Keratinocyte (primary cell): Measurements from ENCODE around the gene EFCAB8. TPM values are rescaled to one million over a fixed set of nuclear protein-coding genes. Genes with fewer than 3 reads are reported as not detected.
"Not testable (repeated sequence)": the region's sequence is repeated elsewhere in the genome, so short reads cannot be mapped to it uniquely, and the experiment has no call there.

Experiments used
- DNase-seq: peaks from one replicate; pipeline ENCODE4 v3.0.0-alpha.2; 2011; ENCODE audit warnings: low read depth, missing footprints, low spot score
- FAIRE-seq: peaks from 2 replicates; lab custom pipeline; 2011; peaks lifted over from hg19 to GRCh38; lab: Jason Lieb, UNC
- H2AFZ ChIP-seq: 2 replicates; pipeline ENCODE4 v1.6.0; 2012; ENCODE audit warnings: low read length, control low read depth, inconsistent platforms; ENCODE audit not compliant: control insufficient read depth
- H3K27ac ChIP-seq: 2 replicates; pipeline ENCODE4 v1.5.1; 2011; ENCODE audit warnings: low read length; ENCODE audit not compliant: control insufficient read depth, insufficient read depth
- H3K27me3 ChIP-seq: 3 replicates; pipeline ENCODE4 v1.6.0; 2011; ENCODE audit warnings: low read length; ENCODE audit not compliant: control insufficient read depth, insufficient read depth; ENCODE audit errors: extremely low read depth
- H3K36me3 ChIP-seq, 2 experiments: 2 replicates in 1 of 2; 3 replicates in 1 of 2; pipeline ENCODE4 v1.5.1; 2011; ENCODE audit warnings: low read length in 2 of 2, mild to moderate bottlenecking in 1 of 2; ENCODE audit not compliant: control insufficient read depth in 2 of 2, insufficient read depth in 2 of 2; ENCODE audit errors: extremely low read depth in 1 of 2
- H3K4me1 ChIP-seq: 3 replicates; pipeline ENCODE4 v1.5.1; 2011; ENCODE audit warnings: low read length; ENCODE audit not compliant: control insufficient read depth, insufficient read depth; ENCODE audit errors: extremely low read depth
- H3K4me2 ChIP-seq: 3 replicates; pipeline ENCODE4 v1.6.0; 2011; ENCODE audit warnings: low read depth, low read length; ENCODE audit not compliant: control insufficient read depth, insufficient read depth; ENCODE audit errors: extremely low read depth
- H3K4me3 ChIP-seq, 3 experiments: fragments of 200-600 bp in 1 of 3; sonication (generic) in 1 of 3; 2 replicates in 2 of 3; 3 replicates in 1 of 3; pipeline ENCODE4 v1.5.1; 2011 to 2016; ENCODE audit warnings: low read length in 3 of 3, mild to moderate bottlenecking in 3 of 3, control low read depth in 2 of 3, inconsistent platforms in 1 of 3, low read depth in 1 of 3, mixed read lengths in 1 of 3, mixed run types in 1 of 3, moderate library complexity in 1 of 3; ENCODE audit not compliant: control insufficient read depth in 2 of 3, insufficient read depth in 2 of 3; ENCODE audit errors: extremely low read depth in 1 of 3
- H3K79me2 ChIP-seq: 2 replicates; pipeline ENCODE4 v1.6.0; 2012; ENCODE audit warnings: low read length; ENCODE audit not compliant: control insufficient read depth, insufficient read depth
- H3K9ac ChIP-seq: 3 replicates; pipeline ENCODE4 v1.6.0; 2011; ENCODE audit warnings: low read length; ENCODE audit not compliant: control insufficient read depth, insufficient read depth; ENCODE audit errors: extremely low read depth
- H3K9me1 ChIP-seq: 3 replicates; pipeline ENCODE4 v1.6.0; 2011; ENCODE audit warnings: low read length; ENCODE audit not compliant: control insufficient read depth, insufficient read depth; ENCODE audit errors: extremely low read depth
- H3K9me3 ChIP-seq: 2 replicates; pipeline ENCODE4 v1.5.1; 2012; ENCODE audit warnings: low read depth, low read length; ENCODE audit not compliant: control insufficient read depth
- H4K20me1 ChIP-seq: 3 replicates; pipeline ENCODE4 v1.6.0; 2011; ENCODE audit warnings: low read length; ENCODE audit not compliant: control insufficient read depth, insufficient read depth; ENCODE audit errors: extremely low read depth
- EZH2 ChIP-seq: IDR thresholded peaks from one replicate; pipeline ENCODE4 v1.6.1; 2012; ENCODE audit warnings: inconsistent platforms, mild to moderate bottlenecking, low read length, moderate library complexity
- dilution Hi-C: fragments of 300-500 bp; cut with MboI; formaldehyde crosslinking; loops from one replicate; pipeline ENCODE4 v1.7.0; 2020; ENCODE audit warnings: low sequenced_read_pairs; ENCODE audit not compliant: extremely low pct_ligation_motif_present
- polyA plus RNA-seq, 5 experiments: library from polyadenylated mRNA; depleted of rRNA in 3 of 5; stranded (reverse) in 3 of 5; stranded (forward) in 1 of 5; unstranded in 1 of 5; fragments of >200 nt; gene quantifications; 1 replicate in 1 of 5; 2 replicates in 3 of 5; 3 replicates in 1 of 5; pipeline versions ENCODE4 v1.2.1 to v1.2.3, GENCODE V29; 2011 to 2012; ENCODE audit warnings: missing spikeins in 2 of 5, low read depth in 1 of 5, low replicate concordance in 1 of 5
- TF ChIP-seq, protein P1 (sequence below), 3 experiments: IDR thresholded peaks in 1 of 3; conservative IDR thresholded peaks in 1 of 3; optimal IDR thresholded peaks in 1 of 3; 2 replicates in 2 of 3; 3 replicates in 1 of 3; pipeline versions ENCODE3 to v1.5.1; 2011; ENCODE audit warnings: low read length in 3 of 3, mild to moderate bottlenecking in 3 of 3, moderate library complexity in 2 of 3, control low read depth in 1 of 3, inconsistent platforms in 1 of 3; ENCODE audit not compliant: insufficient read depth in 2 of 3; ENCODE audit errors: extremely low read depth in 1 of 3

The EFCAB8 gene
- polyA plus RNA-seq, 1 donor (not counting 4 experiments of a cell fraction or from before 2014, with no cell fraction given): 0.03 TPM

DNA sequence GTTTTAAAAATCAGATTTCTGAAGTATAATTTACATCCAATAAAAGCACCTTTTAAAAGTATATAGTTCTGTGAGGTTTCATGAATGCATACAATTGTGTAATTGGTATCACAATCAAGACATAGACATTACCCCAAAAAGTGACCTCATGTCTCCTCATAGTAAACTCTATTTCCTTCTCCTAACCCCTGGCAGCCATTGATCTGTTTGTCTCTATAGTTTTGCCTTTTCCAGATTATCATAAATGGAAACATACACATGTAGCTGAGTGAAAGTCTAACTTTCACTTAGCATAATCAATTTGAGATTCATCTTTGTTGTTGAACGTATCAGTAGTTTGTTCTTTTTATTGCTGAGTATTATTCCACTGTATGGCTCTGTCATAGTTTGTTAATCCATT lies 87.9 kb downstream of the EFCAB8 start:
- H3K4me1 ChIP-seq: no peaks in the 10 kb centered on the region
- TF ChIP-seq, protein P1, sequence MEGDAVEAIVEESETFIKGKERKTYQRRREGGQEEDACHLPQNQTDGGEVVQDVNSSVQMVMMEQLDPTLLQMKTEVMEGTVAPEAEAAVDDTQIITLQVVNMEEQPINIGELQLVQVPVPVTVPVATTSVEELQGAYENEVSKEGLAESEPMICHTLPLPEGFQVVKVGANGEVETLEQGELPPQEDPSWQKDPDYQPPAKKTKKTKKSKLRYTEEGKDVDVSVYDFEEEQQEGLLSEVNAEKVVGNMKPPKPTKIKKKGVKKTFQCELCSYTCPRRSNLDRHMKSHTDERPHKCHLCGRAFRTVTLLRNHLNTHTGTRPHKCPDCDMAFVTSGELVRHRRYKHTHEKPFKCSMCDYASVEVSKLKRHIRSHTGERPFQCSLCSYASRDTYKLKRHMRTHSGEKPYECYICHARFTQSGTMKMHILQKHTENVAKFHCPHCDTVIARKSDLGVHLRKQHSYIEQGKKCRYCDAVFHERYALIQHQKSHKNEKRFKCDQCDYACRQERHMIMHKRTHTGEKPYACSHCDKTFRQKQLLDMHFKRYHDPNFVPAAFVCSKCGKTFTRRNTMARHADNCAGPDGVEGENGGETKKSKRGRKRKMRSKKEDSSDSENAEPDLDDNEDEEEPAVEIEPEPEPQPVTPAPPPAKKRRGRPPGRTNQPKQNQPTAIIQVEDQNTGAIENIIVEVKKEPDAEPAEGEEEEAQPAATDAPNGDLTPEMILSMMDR (optimal IDR thresholded peaks at IDR 0.05 in 1 of 3, IDR thresholded peaks at IDR 0.05 in 1 of 3, conservative IDR thresholded peaks at IDR 0.05 in 1 of 3; ENCODE audit: extremely low read depth in 1 of 3, insufficient read depth in 2 of 3, low read length in 3 of 3): no peak
- no peaks in the 10 kb centered on the region for H3K27me3 ChIP-seq
- no peak overlapping the region for H3K9ac ChIP-seq
- dilution Hi-C loops: no loop called here
- FAIRE-seq: no peak
- H3K9me3 ChIP-seq: no peaks in the 10 kb centered on the region
- no peaks in the 10 kb centered on the region for H3K79me2 ChIP-seq
- H3K9me1 ChIP-seq: no peaks in the 10 kb centered on the region
- H3K4me3 ChIP-seq: no peak overlapping the region
- H3K36me3 ChIP-seq: no peaks in the 10 kb centered on the region
- no peak for DNase-seq
- no peaks in the 10 kb centered on the region for H4K20me1 ChIP-seq
- H2AFZ ChIP-seq: no peak overlapping the region
- no peak overlapping the region for H3K4me2 ChIP-seq
- H3K27ac ChIP-seq: no peak overlapping the region

DNA sequence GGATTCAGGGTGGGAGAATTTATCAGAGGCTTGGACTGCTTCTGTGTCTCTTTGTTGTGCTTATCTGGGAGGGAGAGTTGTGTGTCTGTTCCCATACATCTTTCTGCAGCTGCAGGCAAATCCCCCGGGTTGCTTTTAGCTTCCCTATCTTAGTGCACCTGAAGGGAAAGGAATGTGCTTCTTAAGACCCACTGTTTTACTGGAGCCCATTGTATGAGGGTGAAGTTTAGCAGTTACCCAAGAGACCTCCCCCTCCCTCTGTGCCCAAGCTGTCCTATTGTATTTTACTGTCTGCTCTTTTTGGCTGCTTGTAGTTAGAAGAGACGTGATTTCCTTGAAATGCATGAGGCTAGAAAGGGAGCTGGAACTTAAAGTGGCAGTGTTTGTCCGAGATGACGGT lies 91.8 kb downstream of the EFCAB8 start:
- H3K9me3 ChIP-seq, H3K9me1 ChIP-seq, H3K27me3 ChIP-seq, H3K9ac ChIP-seq, DNase-seq, H4K20me1 ChIP-seq, H3K4me2 ChIP-seq, H3K36me3 ChIP-seq, FAIRE-seq, H3K4me3 ChIP-seq, H3K79me2 ChIP-seq, H3K27ac ChIP-seq, H2AFZ ChIP-seq, dilution Hi-C loops, H3K4me1 ChIP-seq: not testable (repeated sequence)

DNA sequence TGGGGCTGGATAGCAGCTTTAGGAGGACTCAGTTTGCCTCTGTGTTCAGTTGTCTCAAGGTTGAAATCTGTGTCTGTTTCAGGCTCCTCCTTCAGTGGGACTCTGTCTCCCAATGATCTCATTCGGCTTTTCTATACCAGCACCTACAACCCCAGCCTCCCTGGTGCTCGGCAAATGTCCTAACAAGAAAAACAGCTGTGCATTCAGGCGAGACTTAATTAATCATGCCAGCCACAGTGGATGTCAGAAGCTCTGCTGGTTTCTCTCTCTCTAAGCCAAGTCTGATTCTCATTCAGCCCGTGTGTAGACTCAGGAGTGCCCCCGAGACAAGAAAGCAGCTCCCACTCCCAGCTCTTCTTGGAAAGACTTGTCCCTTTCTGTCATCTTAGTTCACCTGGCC lies 98.7 kb downstream of the EFCAB8 start:
- H4K20me1 ChIP-seq: no peaks in the 10 kb centered on the region

More for the DNA sequence above, 98.7 kb downstream of the EFCAB8 start:
- DNase-seq (no peak), FAIRE-seq (no peak)
- Histone ChIP-seq H3K9me1 (no peaks in the 10 kb centered on the region), H3K4me2 (no peak overlapping the region), H3K27me3 (no peaks in the 10 kb centered on the region), H3K79me2 (no peaks in the 10 kb centered on the region), H2AFZ (no peak overlapping the region), H3K4me1 (no peaks in the 10 kb centered on the region), H3K4me3 (no peak overlapping the region), H3K36me3 (no peaks in the 10 kb centered on the region), H3K27ac (no peak overlapping the region), H3K9me3 (no peaks in the 10 kb centered on the region), H3K9ac (no peak overlapping the region)
- dilution Hi-C loops: no loop called here
- TF ChIP-seq, protein P1 (optimal IDR thresholded peaks at IDR 0.05 in 1 of 3, IDR thresholded peaks at IDR 0.05 in 1 of 3, conservative IDR thresholded peaks at IDR 0.05 in 1 of 3; ENCODE audit: extremely low read depth in 1 of 3, insufficient read depth in 2 of 3, low read length in 3 of 3): no peak
- no peak for TF ChIP-seq EZH2
